Prostate gland (tissue), 2 donors: ENCODE measurements around the gene MACROH2A2.

ENCODE experiments used
- CTCF ChIP-seq, 4 experiments: fragments of 200-600 bp in 2 of 4; fragments of 450-650 bp in 2 of 4; sonication (generic) in 2 of 4; IDR thresholded peaks; 1 replicate in 3 of 4; 2 replicates in 1 of 4; pipeline ENCODE4 v1.5.1; 2016 to 2019; ENCODE audit warnings: antibody characterized with exemption in 4 of 4, mild to moderate bottlenecking in 2 of 4, moderate library complexity in 2 of 4
- POLR2A ChIP-seq: fragments of 450-650 bp; IDR thresholded peaks from one replicate; pipeline ENCODE4 v1.6.1; 2016; ENCODE audit warnings: antibody characterized with exemption, mild to moderate bottlenecking
- POLR2AphosphoS5 ChIP-seq: sonication (generic); formaldehyde crosslinking; IDR thresholded peaks from one replicate; pipeline ENCODE4 v1.6.1; 2017; ENCODE audit warnings: antibody characterized with exemption

DNA sequence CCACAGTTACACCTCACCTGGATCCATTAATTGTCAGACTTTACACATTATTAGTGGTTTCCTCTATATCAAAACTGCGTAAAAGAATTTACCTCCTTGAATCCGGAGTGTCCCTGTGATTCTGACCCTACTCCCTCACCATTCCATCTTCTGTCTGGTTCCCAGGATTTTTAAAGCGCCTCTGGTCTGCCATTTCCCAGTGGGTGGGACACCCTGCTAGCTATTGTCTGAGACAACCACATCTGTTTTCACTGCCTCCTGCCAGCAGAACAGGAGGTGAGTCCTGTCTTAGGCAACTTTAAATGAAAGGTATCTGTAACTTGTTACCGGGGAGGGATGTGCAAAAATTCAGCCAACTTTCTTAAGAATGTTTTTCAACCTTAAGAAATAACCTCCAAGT lies 2.3 kb downstream of the MACROH2A2 start:
- TF ChIP-seq CTCF (IDR thresholded peaks at IDR 0.05), result no peak
- no peak for TF ChIP-seq POLR2A
- TF ChIP-seq POLR2AphosphoS5, result no peak
